Caco-2 (cell line): ENCODE measurements around the gene LHX4. TPM values are rescaled to one million over a fixed set of nuclear protein-coding genes. Genes with fewer than 3 reads are reported as not detected.

Source experiments
- BruUV-seq: library from RNA; stranded (reverse); fragments of 400-500 nt; replicated peaks from 2 replicates; lab custom pipeline; 2021; lab: Mats Ljungman, UMichigan
- CTCF ChIA-PET: fragments of 300-600 bp; sonication (Branson Sonifier 250); formaldehyde crosslinking; loops from one replicate; lab custom pipeline; 2022; ENCODE audit warnings: antibody characterized with exemption; lab: Charles Lee
- POLR2A ChIA-PET: fragments of 300-600 bp; sonication (Branson Sonifier 250); formaldehyde crosslinking; loops from one replicate; lab custom pipeline; 2022; ENCODE audit warnings: antibody characterized with exemption; lab: Charles Lee
- DNase-seq, 2 experiments: peaks; one replicate each; pipeline versions ENCODE4 v3.0.0 to v3.0.0-alpha.2; 2020 to 2022
- H3K27me3 ChIP-seq: replicated peaks from 2 replicates; pipeline ENCODE4 v1.6.0; 2011; ENCODE audit warnings: low read length; ENCODE audit not compliant: control insufficient read depth, insufficient read depth
- H3K36me3 ChIP-seq: 2 replicates; pipeline ENCODE4 v1.5.1; 2011; ENCODE audit warnings: low read length; ENCODE audit not compliant: control insufficient read depth, insufficient read depth
- H3K4me1 ChIP-seq: fragments of 250-450 bp; sonication (Bioruptor Pico); 2 replicates; pipeline ENCODE4 v1.5.1; 2020; ENCODE audit warnings: mild to moderate bottlenecking
- H3K4me3 ChIP-seq: 2 replicates; pipeline ENCODE4 v1.5.1; 2011; ENCODE audit warnings: low read depth, mild to moderate bottlenecking, control low read depth, low read length
- H3K9me3 ChIP-seq: fragments of 250-450 bp; sonication (Bioruptor Pico); 2 replicates; pipeline ENCODE4 v1.5.1; 2020; ENCODE audit warnings: mild to moderate bottlenecking, moderate library complexity
- H3K27ac Mint-ChIP-seq: one replicate; pipeline ENCODE4 v1.8.0; 2022; ENCODE audit warnings: mixed read lengths; ENCODE audit not compliant: unreplicated experiment
- H3K27me3 Mint-ChIP-seq: one replicate; pipeline ENCODE4 v1.8.0; 2022; ENCODE audit warnings: mixed read lengths; ENCODE audit not compliant: insufficient read depth, unreplicated experiment
- H3K36me3 Mint-ChIP-seq: one replicate; pipeline ENCODE4 v1.8.0; 2022; ENCODE audit warnings: mild to moderate bottlenecking, mixed read lengths; ENCODE audit not compliant: insufficient read depth, unreplicated experiment
- H3K4me1 Mint-ChIP-seq: one replicate; pipeline ENCODE4 v1.8.0; 2022; ENCODE audit warnings: low read depth, mixed read lengths; ENCODE audit not compliant: unreplicated experiment
- H3K4me3 Mint-ChIP-seq: one replicate; pipeline ENCODE4 v1.8.0; 2022; ENCODE audit warnings: mild to moderate bottlenecking, moderate library complexity, mixed read lengths; ENCODE audit not compliant: unreplicated experiment
- H3K9me3 Mint-ChIP-seq: one replicate; pipeline ENCODE4 v1.8.0; 2022; ENCODE audit warnings: mixed read lengths; ENCODE audit not compliant: unreplicated experiment
- intact Hi-C: fragments of 100-400 bp; cut with micrococcal nuclease; formaldehyde crosslinking; loops from one replicate; pipeline ENCODE4 v1.10.0; 2022; ENCODE audit not compliant: unreplicated experiment
- total RNA-seq: library from RNA; stranded (reverse); gene quantifications from 2 replicates; pipeline ENCODE4 v1.2.3, GENCODE V29; 2022
- TF ChIP-seq, protein P1 (sequence below), 2 experiments: fragments of 200-600 bp in 1 of 2; IDR thresholded peaks; 1 replicate in 1 of 2; 2 replicates in 1 of 2; pipeline versions ENCODE4 v1.5.1 to v1.8.0; 2011 to 2022; ENCODE audit warnings: antibody characterized with exemption in 1 of 2, control low read depth in 1 of 2, inconsistent platforms in 1 of 2, low read depth in 1 of 2, low read length in 1 of 2, mild to moderate bottlenecking in 1 of 2, moderate library complexity in 1 of 2; ENCODE audit not compliant: insufficient read depth in 1 of 2, severe bottlenecking in 1 of 2, unreplicated experiment in 1 of 2

Gene LHX4
- total RNA-seq, 1 experiment from 2014 or later, result 0.16 TPM

DNA sequence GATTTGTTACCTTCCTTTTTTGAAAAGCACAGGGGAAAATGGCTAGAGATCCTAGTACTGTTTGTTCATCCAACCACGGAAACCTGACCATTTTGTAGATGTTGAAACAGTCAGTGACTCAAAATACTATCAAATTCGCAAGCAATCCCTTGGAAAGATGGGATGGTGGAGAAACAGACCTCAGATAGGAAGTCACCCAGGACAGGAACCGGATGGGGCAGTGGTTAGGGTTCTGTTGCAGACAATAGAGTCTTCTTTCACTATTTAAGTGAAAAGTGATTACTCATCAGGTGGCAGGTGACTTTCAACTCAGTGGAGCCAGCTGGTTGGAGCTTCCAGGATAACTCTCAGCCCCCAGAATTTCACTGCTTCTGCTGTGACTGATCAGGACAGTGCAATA, 17.0 kb downstream of the LHX4 start:
- H3K9me3 Mint-ChIP-seq, result no peaks in the 10 kb centered on the region
- no peaks in the 10 kb centered on the region for H3K27me3 ChIP-seq
- POLR2A ChIA-PET, result no interaction called here
- H3K27ac Mint-ChIP-seq, result no peak overlapping the region
- H3K36me3 ChIP-seq, result no peaks in the 10 kb centered on the region
- peaks cover under 1% of the 10 kb centered on the region for H3K27me3 Mint-ChIP-seq
- H3K36me3 Mint-ChIP-seq, result no peaks in the 10 kb centered on the region
- no peaks in the 10 kb centered on the region for H3K4me1 ChIP-seq
- DNase-seq, result no peak
- intact Hi-C loops, result no loop called here
- H3K4me3 ChIP-seq, result no peak overlapping the region
- H3K4me1 Mint-ChIP-seq, result no peaks in the 10 kb centered on the region
- BruUV-seq, result no TSS peak
- no peaks in the 10 kb centered on the region for H3K9me3 ChIP-seq
- no peak overlapping the region for H3K4me3 Mint-ChIP-seq
- CTCF ChIA-PET, result no interaction called here
- TF ChIP-seq, protein P1, sequence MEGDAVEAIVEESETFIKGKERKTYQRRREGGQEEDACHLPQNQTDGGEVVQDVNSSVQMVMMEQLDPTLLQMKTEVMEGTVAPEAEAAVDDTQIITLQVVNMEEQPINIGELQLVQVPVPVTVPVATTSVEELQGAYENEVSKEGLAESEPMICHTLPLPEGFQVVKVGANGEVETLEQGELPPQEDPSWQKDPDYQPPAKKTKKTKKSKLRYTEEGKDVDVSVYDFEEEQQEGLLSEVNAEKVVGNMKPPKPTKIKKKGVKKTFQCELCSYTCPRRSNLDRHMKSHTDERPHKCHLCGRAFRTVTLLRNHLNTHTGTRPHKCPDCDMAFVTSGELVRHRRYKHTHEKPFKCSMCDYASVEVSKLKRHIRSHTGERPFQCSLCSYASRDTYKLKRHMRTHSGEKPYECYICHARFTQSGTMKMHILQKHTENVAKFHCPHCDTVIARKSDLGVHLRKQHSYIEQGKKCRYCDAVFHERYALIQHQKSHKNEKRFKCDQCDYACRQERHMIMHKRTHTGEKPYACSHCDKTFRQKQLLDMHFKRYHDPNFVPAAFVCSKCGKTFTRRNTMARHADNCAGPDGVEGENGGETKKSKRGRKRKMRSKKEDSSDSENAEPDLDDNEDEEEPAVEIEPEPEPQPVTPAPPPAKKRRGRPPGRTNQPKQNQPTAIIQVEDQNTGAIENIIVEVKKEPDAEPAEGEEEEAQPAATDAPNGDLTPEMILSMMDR (IDR thresholded peaks at IDR 0.05; ENCODE audit: insufficient read depth in 1 of 2, low read depth in 1 of 2, low read length in 1 of 2, severe bottlenecking in 1 of 2, unreplicated experiment in 1 of 2), result no peak

DNA sequence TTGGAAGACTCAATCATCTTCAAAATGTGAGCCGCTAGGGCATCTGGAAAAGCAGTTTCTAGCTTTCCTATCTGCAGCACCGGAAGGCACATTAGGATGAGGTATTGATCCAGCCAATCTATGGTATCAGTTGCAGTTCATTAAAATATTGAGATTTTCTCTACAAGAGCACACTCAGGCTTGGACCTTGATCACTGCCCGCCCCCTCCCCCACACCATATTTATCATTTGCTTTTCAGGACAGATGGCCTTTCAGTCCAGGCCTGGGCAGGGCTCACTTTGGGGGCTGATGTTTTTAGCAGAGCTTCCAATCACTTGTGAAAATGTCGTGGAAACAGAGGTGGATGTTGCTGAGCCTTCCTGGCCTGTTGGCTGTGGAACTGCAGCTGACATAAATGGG, 17.5 kb downstream of the LHX4 start:
- Mint-ChIP-seq H3K27me3 (no peaks in the 10 kb centered on the region), H3K36me3 (no peaks in the 10 kb centered on the region), H3K9me3 (no peaks in the 10 kb centered on the region), H3K27ac (no peak overlapping the region), H3K4me3 (no peak overlapping the region), H3K4me1 (no peaks in the 10 kb centered on the region)
- TF ChIP-seq, protein P1 (IDR thresholded peaks at IDR 0.05; ENCODE audit: insufficient read depth in 1 of 2, low read depth in 1 of 2, low read length in 1 of 2, severe bottlenecking in 1 of 2, unreplicated experiment in 1 of 2), result no peak
- no peak overlapping the region for H3K4me3 ChIP-seq
- no TSS peak for BruUV-seq
- ChIA-PET POLR2A (no interaction called here), CTCF (no interaction called here)
- DNase-seq, result no peak
- H3K36me3 ChIP-seq, result no peaks in the 10 kb centered on the region
- intact Hi-C loops, result no loop called here
- H3K27me3 ChIP-seq, result no peaks in the 10 kb centered on the region
- no peaks in the 10 kb centered on the region for H3K4me1 ChIP-seq
- no peaks in the 10 kb centered on the region for H3K9me3 ChIP-seq

DNA sequence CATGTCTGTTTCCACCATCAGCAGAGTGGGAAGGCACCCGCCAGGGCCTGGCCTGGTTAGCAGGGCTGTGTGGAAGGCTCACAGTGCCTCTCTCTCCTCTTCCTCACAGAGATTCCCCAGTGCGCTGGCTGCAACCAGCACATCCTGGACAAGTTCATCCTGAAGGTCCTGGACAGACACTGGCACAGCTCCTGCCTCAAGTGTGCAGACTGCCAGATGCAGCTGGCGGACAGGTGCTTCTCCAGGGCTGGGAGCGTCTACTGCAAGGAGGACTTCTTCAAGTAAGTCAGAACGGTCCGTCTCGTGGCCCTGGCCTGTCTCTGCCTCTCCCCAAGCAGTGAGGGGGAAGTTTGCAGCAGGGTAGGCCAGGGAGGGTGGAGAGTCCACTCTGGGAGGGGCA, 18.1 kb downstream of the LHX4 start:
- no TSS peak for BruUV-seq
- intact Hi-C loops, result no loop called here
- TF ChIP-seq, protein P1 (IDR thresholded peaks at IDR 0.05; ENCODE audit: insufficient read depth in 1 of 2, low read depth in 1 of 2, low read length in 1 of 2, severe bottlenecking in 1 of 2, unreplicated experiment in 1 of 2), result no peak
- Mint-ChIP-seq H3K4me1 (no peaks in the 10 kb centered on the region), H3K9me3 (no peaks in the 10 kb centered on the region), H3K27me3 (no peaks in the 10 kb centered on the region), H3K27ac (no peak overlapping the region), H3K36me3 (no peaks in the 10 kb centered on the region), H3K4me3 (no peak overlapping the region)
- no peaks in the 10 kb centered on the region for H3K4me1 ChIP-seq
- CTCF ChIA-PET, result interaction anchor here (0.6 to 0.8 kb wide), 2 partner anchors 31 to 857 kb away, joined by 4 read pairs; no protein-coding TSS in a partner anchor
- H3K4me3 ChIP-seq, result no peak overlapping the region
- H3K9me3 ChIP-seq, result no peaks in the 10 kb centered on the region
- H3K27me3 ChIP-seq, result no peaks in the 10 kb centered on the region
- no peaks in the 10 kb centered on the region for H3K36me3 ChIP-seq
- POLR2A ChIA-PET, result no interaction called here
- no peak for DNase-seq
